Loucy (cell line): ENCODE results near the gene CHAF1B.
"Not testable (repeated sequence)": the region's sequence is repeated elsewhere in the genome, so short reads cannot be mapped to it uniquely, and the experiment has no call there.

Source experiments
- CTCF ChIP-seq: fragments of 200-600 bp; sonication (generic); conservative IDR thresholded peaks from 2 replicates; pipeline ENCODE4 v1.5.1; 2014; ENCODE audit warnings: mild to moderate bottlenecking, antibody characterized with exemption, low read length
- EZH2phosphoT487 ChIP-seq: fragments of 200-600 bp; IDR thresholded peaks from 2 replicates; pipeline ENCODE4 v1.6.1; 2018; ENCODE audit warnings: antibody characterized with exemption, mild to moderate bottlenecking, moderate library complexity, borderline replicate concordance

DNA sequence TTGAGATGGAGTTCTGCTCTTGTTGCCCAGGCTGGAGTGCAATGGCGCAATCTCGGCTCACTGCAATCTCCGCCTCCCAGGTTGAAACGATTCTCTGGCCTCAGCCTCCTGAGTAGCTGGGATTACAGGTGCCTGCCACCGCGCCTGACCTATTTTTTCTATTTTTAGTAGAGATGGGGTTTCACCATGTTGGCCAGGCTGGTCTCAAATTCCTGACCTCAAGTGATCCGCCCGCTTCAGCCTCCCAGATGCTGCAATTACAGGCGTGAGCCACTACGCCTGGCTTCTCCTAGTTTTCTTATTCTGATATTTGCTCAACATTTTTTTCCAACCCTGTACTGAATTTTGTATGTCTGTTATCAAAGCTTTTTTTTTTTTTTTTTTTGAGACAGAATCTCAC, 2.5 kb upstream of the CHAF1B start:
- not testable (repeated sequence) for TF ChIP-seq CTCF, EZH2phosphoT487
